Spleen (tissue), 7 donors: ENCODE measurements around the gene SMYD1.

Source experiments
- POLR2A ChIP-seq, 3 donors: fragments of 450-650 bp; IDR thresholded peaks; one replicate each; pipeline ENCODE4 v1.5.1; 2017; ENCODE audit warnings: antibody characterized with exemption in 3 of 3, mild to moderate bottlenecking in 1 of 3
- POLR2AphosphoS5 ChIP-seq, 3 donors: sonication (generic); formaldehyde crosslinking; IDR thresholded peaks; one replicate each; pipeline ENCODE4 v1.5.1; 2017; ENCODE audit warnings: antibody characterized with exemption in 3 of 3
- TF ChIP-seq, protein P1 (sequence below), 11 experiments: fragments of 200-600 bp in 7 of 11; fragments of 450-650 bp in 4 of 11; sonication (generic) in 4 of 11; IDR thresholded peaks in 8 of 11; conservative IDR thresholded peaks in 3 of 11; 1 replicate in 7 of 11; 2 replicates in 4 of 11; pipeline versions ENCODE4 v1.4.0 to v1.8.0; 2016 to 2021; ENCODE audit warnings: antibody characterized with exemption in 11 of 11, inconsistent platforms in 4 of 11, mild to moderate bottlenecking in 1 of 11
- donor health status: DM: no; HTN: no; CAD: no; lungs with moderate emphysema.
- donor health status: DM: no; HTN: no; CAD: no.
- donor health status: DM: no; HTN: no; CAD: no.

DNA sequence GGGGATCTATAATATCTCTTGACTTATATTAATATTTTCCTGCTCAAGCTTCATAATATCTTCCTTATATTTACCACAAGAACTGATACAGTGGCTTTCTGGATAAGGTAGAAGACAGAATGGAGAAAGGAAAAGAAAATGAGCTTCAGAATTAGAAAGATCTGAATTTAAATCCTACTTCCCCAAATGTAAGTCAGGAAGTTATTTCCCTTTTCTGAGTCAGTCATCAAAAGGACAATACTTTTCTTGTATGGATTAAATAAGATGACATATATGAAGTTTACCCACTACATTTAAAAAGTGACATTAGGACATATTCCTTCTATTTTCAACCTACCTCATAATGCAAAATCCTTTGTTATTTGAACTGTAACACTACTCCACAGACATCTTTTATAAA is 31.0 kb upstream of the SMYD1 start:
- TF ChIP-seq, protein P1, sequence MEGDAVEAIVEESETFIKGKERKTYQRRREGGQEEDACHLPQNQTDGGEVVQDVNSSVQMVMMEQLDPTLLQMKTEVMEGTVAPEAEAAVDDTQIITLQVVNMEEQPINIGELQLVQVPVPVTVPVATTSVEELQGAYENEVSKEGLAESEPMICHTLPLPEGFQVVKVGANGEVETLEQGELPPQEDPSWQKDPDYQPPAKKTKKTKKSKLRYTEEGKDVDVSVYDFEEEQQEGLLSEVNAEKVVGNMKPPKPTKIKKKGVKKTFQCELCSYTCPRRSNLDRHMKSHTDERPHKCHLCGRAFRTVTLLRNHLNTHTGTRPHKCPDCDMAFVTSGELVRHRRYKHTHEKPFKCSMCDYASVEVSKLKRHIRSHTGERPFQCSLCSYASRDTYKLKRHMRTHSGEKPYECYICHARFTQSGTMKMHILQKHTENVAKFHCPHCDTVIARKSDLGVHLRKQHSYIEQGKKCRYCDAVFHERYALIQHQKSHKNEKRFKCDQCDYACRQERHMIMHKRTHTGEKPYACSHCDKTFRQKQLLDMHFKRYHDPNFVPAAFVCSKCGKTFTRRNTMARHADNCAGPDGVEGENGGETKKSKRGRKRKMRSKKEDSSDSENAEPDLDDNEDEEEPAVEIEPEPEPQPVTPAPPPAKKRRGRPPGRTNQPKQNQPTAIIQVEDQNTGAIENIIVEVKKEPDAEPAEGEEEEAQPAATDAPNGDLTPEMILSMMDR (IDR thresholded peaks at IDR 0.05 in 8 of 11, conservative IDR thresholded peaks at IDR 0.05 in 3 of 11) = no peak
- TF ChIP-seq POLR2AphosphoS5 (IDR thresholded peaks at IDR 0.05) (no peak), POLR2A (IDR thresholded peaks at IDR 0.05) (no peak)
